ENCODE data around the gene PRKG1.

GRCh38 chr10:51405580-51406351 is 331.5 kb downstream of the PRKG1 start:
- TF ChIP-seq CTCF (IDR thresholded peaks at IDR 0.05; ENCODE audit: insufficient read depth, low read length) (no peak), POLR2AphosphoS5 (IDR thresholded peaks at IDR 0.05; ENCODE audit: low read depth) (no peak)

Data from HL-60 (cell line).